ENCODE measurements around the gene CUL2. TPM values are rescaled to one million over a fixed set of nuclear protein-coding genes. Genes with fewer than 3 reads are reported as not detected.

CUL2 gene
- total RNA-seq, 1 donor: 29.0 TPM

GRCh38 chr10:34959321-34959720 is 130.8 kb downstream of the CUL2 start:
- no peak for DNase-seq (ENCODE audit: insufficient read length, low spot score, missing footprints)
- H4K20me1 ChIP-seq (ENCODE audit: insufficient read depth, low read length): no peaks in the 10 kb centered on the region
- no peak overlapping the region for H2AFZ ChIP-seq (ENCODE audit: low read length)
- H3K27me3 ChIP-seq (ENCODE audit: insufficient read depth, low read length): no peaks in the 10 kb centered on the region
- H3K4me1 ChIP-seq (ENCODE audit: insufficient read depth, low read length): peaks cover 15% of the 10 kb centered on the region
- H3K4me3 ChIP-seq (ENCODE audit: insufficient read depth, low read length): no peak overlapping the region
- H3K36me3 ChIP-seq (ENCODE audit: insufficient read depth, low read length): no peaks in the 10 kb centered on the region
- no peaks in the 10 kb centered on the region for H3K79me2 ChIP-seq (ENCODE audit: insufficient read depth, low read length)
- no peak overlapping the region for H3K4me2 ChIP-seq (ENCODE audit: insufficient read depth, low read length)
- TF ChIP-seq CTCF (IDR thresholded peaks at IDR 0.05; ENCODE audit: extremely low read depth, low read depth, low read length): no peak
- H3K27ac ChIP-seq (ENCODE audit: low read depth, low read length): no peak overlapping the region
- no peaks in the 10 kb centered on the region for H3K9me3 ChIP-seq (ENCODE audit: low read depth, low read length)

Small RNAs within 50 kb of the gene (small RNA-seq; reads per million reads assigned to genes)
- gene MIR3611 (1.4 reads per million, percentile 48 among the genes with 10 or more reads in this experiment), gene RNU7-77P (not detected)

Other genes with a start within 250 kb of the CUL2 start
- gene CREM, start 36.5 kb upstream of the CUL2 start, total RNA-seq: 16.6 and 19.7 TPM in 2 replicates
- gene CCNY, start 246.2 kb upstream of the CUL2 start, total RNA-seq: 53.2 and 63.9 TPM in 2 replicates